Activated CD8-positive, alpha-beta memory T cell treated with anti-CD3 and anti-CD28 coated beads, Interleukin-2, amount 10 ng/mL, durations not matched to agents 7 days and 5 days (primary cell): Measurements from ENCODE around the gene ROR1. TPM values are rescaled to one million over a fixed set of nuclear protein-coding genes. Genes with fewer than 3 reads are reported as not detected.
A peak's percentile ranks its signal among the peaks of the same experiment; 100 is the strongest.

Experiments used
- ATAC-seq: fragments of 150-1000 bp; cut with Tn5 transposase; one replicate; pipeline ENCODE4 v1.10.0; 2021; ENCODE audit warnings: moderate library complexity
- CTCF ChIA-PET: fragments of 350-600 bp; sonication (Branson Sonifier 250); formaldehyde crosslinking; loops from one replicate; lab custom pipeline; 2021; ENCODE audit warnings: antibody characterized with exemption; lab: Charles Lee
- DNase-seq: peaks from one replicate; pipeline ENCODE4 v3.0.0-alpha.2; 2020
- H3K27ac Mint-ChIP-seq: one replicate; pipeline ENCODE4 v1.8.0; 2021; ENCODE audit warnings: mild to moderate bottlenecking, mixed read lengths
- H3K27me3 Mint-ChIP-seq: one replicate; pipeline ENCODE4 v1.8.0; 2021; ENCODE audit warnings: mixed read lengths
- H3K36me3 Mint-ChIP-seq: one replicate; pipeline ENCODE4 v1.8.0; 2021; ENCODE audit warnings: mild to moderate bottlenecking, mixed read lengths
- H3K4me1 Mint-ChIP-seq: one replicate; pipeline ENCODE4 v1.8.0; 2021; ENCODE audit warnings: mixed read lengths
- H3K4me3 Mint-ChIP-seq: one replicate; pipeline ENCODE4 v1.8.0; 2021; ENCODE audit warnings: mild to moderate bottlenecking, moderate library complexity, mixed read lengths
- H3K9me3 Mint-ChIP-seq: one replicate; pipeline ENCODE4 v1.8.0; 2022; ENCODE audit warnings: low read depth, mixed read lengths
- total RNA-seq, 2 experiments: library from RNA; stranded (reverse); gene quantifications; one replicate each; pipeline ENCODE4 v1.2.3, GENCODE V29; 2021

ROR1 gene
- total RNA-seq, 2 experiments from 2014 or later: not detected

GRCh38 chr1:63747445-63747844 lies 26.4 kb upstream of the ROR1 start:
- Mint-ChIP-seq H3K4me1 (peaks cover 12% of the 10 kb centered on the region), H3K9me3 (no peaks in the 10 kb centered on the region), H3K27me3 (peaks cover 17% of the 10 kb centered on the region), H3K36me3 (no peaks in the 10 kb centered on the region), H3K27ac (no peak overlapping the region), H3K4me3 (no peak overlapping the region)
- ATAC-seq (no peak), DNase-seq (no peak)
- CTCF ChIA-PET: no interaction called here

DNA sequence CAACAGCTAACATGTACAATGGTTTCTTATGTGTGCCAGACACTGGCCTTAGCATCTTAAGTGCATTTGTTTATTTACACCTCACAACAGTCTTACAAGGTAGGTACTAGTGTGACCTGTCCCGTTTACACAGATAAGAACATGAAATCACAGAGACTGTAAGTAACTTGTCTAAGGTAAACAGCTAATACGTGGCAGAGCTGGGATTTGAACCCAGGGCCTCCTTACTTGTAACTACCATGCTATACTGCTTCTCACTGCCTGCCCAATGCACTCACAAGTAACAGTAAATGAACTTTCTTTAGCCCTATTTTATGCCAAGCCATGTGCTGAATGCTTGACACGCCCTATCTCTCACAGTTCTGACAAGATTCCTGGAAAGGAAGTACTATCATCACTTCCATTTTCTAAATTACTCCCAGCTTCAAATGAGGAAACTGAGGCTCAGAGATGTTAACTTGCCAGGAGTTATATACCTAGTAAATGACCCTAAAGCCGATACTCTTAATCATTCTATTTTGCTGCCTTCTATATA lies 25.7 kb upstream of the ROR1 start:
- Mint-ChIP-seq H3K27me3 (peaks cover 17% of the 10 kb centered on the region), H3K4me1 (peaks cover 10% of the 10 kb centered on the region), H3K36me3 (no peaks in the 10 kb centered on the region), H3K27ac (no peak overlapping the region), H3K4me3 (no peak overlapping the region), H3K9me3 (no peaks in the 10 kb centered on the region)
- CTCF ChIA-PET: no interaction called here
- ATAC-seq: no peak
- DNase-seq: no peak

DNA sequence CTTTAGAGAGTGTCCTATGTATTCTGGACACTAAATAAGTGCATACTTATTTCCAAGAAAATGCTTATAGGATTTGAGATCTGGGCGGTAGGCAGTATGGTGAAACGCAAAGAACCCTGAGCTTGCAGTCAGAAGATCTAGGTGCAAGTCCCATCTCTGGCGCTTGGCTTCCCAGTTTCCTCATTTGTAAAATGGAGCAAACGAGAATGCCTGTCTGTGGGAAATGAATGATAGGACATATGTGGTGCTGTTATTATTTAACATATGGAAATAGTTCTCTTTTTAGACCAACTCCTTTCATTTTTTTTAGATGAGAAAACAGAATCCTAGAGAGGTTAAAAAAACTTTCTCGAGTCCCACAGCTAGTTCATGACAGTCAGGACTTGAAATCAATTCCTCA lies 25.2 kb upstream of the ROR1 start:
- Mint-ChIP-seq H3K36me3 (no peaks in the 10 kb centered on the region), H3K27me3 (peaks cover 17% of the 10 kb centered on the region), H3K27ac (no peak overlapping the region), H3K4me3 (no peak overlapping the region), H3K4me1 (peaks cover 10% of the 10 kb centered on the region), H3K9me3 (no peaks in the 10 kb centered on the region)
- CTCF ChIA-PET: no interaction called here
- DNase-seq: no peak
- ATAC-seq: no peak

- Mint-ChIP-seq H3K9me3 (no peaks in the 10 kb centered on the region), H3K36me3 (no peaks in the 10 kb centered on the region), H3K27ac (no peak overlapping the region), H3K4me3 (no peak overlapping the region), H3K4me1 (peaks cover 5% of the 10 kb centered on the region), H3K27me3 (peaks cover 15% of the 10 kb centered on the region)
- CTCF ChIA-PET: no interaction called here
- DNase-seq (no peak), ATAC-seq (no peak)
These were observed 23.1 kb upstream of the ROR1 start for GRCh38 chr1:63750721-63751120.

DNA sequence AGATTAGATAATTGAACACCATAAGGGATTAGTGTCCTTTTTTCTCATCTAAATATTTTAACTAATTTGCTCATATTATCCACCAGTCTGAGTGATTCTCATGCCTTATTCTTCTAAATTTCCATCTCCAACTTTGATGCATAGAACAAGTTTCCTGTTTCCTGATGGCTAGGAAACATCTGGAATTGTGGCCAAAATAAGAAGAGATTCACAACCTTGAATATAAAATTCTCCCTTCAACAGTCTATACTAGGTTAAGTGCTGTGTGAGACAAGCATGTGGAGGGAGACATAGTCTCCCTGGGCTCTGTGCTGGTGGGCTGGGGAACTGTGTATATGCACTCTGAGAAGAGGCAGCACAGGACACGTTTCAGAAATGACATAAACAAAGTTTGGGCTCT lies 21.6 kb upstream of the ROR1 start:
- DNase-seq (no peak), ATAC-seq (no peak)
- Mint-ChIP-seq H3K4me1 (peaks cover 5% of the 10 kb centered on the region), H3K4me3 (no peak overlapping the region), H3K36me3 (no peaks in the 10 kb centered on the region), H3K27me3 (peaks cover 19% of the 10 kb centered on the region), H3K9me3 (no peaks in the 10 kb centered on the region), H3K27ac (no peak overlapping the region)
- CTCF ChIA-PET: no interaction called here

DNA sequence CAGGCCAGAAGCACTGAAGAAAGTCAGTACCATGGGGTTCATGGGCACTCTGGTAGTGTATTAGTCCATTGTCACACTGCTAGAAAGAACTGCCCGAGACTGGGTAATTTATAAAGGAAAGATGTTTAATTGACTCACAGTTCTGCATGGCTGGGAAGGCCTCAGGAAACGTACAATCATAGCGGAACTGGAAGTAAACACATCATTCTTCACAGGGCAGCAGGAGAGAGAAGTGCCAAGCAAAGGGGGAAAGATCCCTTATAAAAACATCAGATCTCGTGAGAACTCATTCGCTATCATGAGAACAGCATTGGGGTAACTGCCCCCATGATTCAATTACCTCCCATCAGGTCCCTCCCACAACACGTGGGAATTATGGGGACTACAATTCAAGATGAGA lies 20.2 kb upstream of the ROR1 start:
- CTCF ChIA-PET: no interaction called here

DNA sequence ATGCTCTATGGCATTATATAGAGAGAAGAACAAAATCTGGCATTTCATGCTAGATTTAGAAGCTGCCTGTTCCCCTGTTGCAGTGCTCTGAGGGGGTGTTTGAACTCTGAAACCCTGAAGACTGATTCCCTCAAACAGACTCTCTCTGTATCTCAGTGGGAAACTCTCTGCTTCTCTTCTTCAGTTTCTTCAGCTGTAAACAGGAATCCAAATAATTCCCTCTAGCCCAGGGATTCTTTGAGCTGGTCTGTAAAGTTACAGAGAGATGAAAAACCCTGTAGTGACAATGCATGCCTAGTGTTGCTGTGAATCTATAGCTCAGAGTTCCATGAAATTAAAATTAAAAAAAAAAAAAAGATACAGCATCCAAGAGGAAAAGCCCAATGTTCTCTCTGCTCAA lies 17.0 kb upstream of the ROR1 start:
- DNase-seq: no peak
- peaks cover 18% of the 10 kb centered on the region for H3K27me3 Mint-ChIP-seq
- no peaks in the 10 kb centered on the region for H3K36me3 Mint-ChIP-seq
- no peaks in the 10 kb centered on the region for H3K9me3 Mint-ChIP-seq
- no peak for ATAC-seq
- no peaks in the 10 kb centered on the region for H3K4me1 Mint-ChIP-seq
- H3K27ac Mint-ChIP-seq: no peak overlapping the region
- no peak overlapping the region for H3K4me3 Mint-ChIP-seq
- CTCF ChIA-PET: no interaction called here

More for the DNA sequence above, 20.2 kb upstream of the ROR1 start:
- Mint-ChIP-seq H3K4me3 (no peak overlapping the region), H3K27me3 (peaks cover 30% of the 10 kb centered on the region), H3K9me3 (no peaks in the 10 kb centered on the region), H3K36me3 (no peaks in the 10 kb centered on the region), H3K27ac (no peak overlapping the region), H3K4me1 (no peaks in the 10 kb centered on the region)
- no peak for DNase-seq
- no peak for ATAC-seq

- CTCF ChIA-PET: interaction anchor here (0.6 kb wide), 1 partner anchor 109 kb away, joined by 3 read pairs; no protein-coding TSS in a partner anchor
- H3K36me3 Mint-ChIP-seq: no peaks in the 10 kb centered on the region
These were observed 16.5 kb upstream of the ROR1 start for GRCh38 chr1:63757334-63757733.

GRCh38 chr1:63758791-63759190 lies 15.0 kb upstream of the ROR1 start:
- ATAC-seq (no peak), DNase-seq (no peak)
- CTCF ChIA-PET: no interaction called here
- Mint-ChIP-seq H3K9me3 (no peaks in the 10 kb centered on the region), H3K27ac (no peak overlapping the region), H3K27me3 (peaks cover 18% of the 10 kb centered on the region), H3K36me3 (no peaks in the 10 kb centered on the region), H3K4me1 (no peaks in the 10 kb centered on the region), H3K4me3 (no peak overlapping the region)

More at GRCh38 chr1:63757334-63757733, 16.5 kb upstream of the ROR1 start:
- Mint-ChIP-seq H3K9me3 (no peaks in the 10 kb centered on the region), H3K4me1 (no peaks in the 10 kb centered on the region), H3K27me3 (peaks cover 15% of the 10 kb centered on the region), H3K4me3 (no peak overlapping the region), H3K27ac (no peak overlapping the region)
- DNase-seq: no peak
- ATAC-seq: no peak

DNA sequence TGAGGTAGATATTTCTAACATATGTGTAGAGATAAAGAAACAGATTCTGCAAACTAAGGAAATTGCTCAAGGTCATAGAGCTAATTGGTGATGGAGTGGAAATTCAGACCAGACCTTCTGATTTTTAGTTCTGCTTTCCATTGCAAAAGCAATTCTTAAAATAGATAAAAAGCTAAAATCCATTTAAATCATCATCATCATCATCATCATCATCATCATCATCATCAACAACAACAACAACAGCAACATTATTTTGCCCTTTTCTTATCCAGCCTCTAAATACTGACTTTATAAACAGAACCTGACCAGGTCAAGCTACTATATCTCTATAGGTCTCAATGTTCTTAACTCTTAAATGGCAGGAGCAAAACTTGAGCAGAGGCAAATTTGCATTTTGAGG lies 14.0 kb upstream of the ROR1 start:
- Mint-ChIP-seq H3K4me3 (no peak overlapping the region), H3K27ac (no peak overlapping the region), H3K9me3 (no peaks in the 10 kb centered on the region), H3K36me3 (no peaks in the 10 kb centered on the region), H3K27me3 (peaks cover 21% of the 10 kb centered on the region), H3K4me1 (no peaks in the 10 kb centered on the region)
- no peak for ATAC-seq
- CTCF ChIA-PET: no interaction called here
- no peak for DNase-seq

DNA sequence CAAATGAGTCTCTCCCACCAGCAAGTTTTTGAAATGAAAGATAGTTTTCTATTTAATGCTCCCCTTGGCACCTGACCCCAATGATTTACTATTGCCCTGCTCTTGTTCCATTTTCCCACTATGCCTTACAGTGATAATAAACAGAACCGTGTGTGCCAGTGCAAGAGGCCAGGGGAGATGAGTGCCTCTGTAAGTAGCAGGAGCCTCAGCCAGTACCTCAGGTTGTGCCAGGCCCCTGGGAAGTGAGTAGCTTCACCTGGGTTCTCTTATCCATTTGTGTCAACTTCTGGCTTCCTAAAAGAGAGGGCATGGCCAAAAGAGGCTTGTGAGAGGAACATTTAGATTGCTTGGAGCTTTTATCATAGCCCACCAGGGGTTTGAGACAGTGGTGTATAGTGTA lies 3.4 kb upstream of the ROR1 start:
- Mint-ChIP-seq H3K36me3 (no peaks in the 10 kb centered on the region), H3K27ac (no peak overlapping the region), H3K9me3 (no peaks in the 10 kb centered on the region), H3K4me1 (peaks cover 8% of the 10 kb centered on the region), H3K4me3 (no peak overlapping the region), H3K27me3 (peaks cover 41% of the 10 kb centered on the region)
- ATAC-seq (no peak), DNase-seq (no peak)
- CTCF ChIA-PET: no interaction called here

GRCh38 chr1:63772201-63772600 lies 1.6 kb upstream of the ROR1 start:
- H3K27me3 Mint-ChIP-seq: peaks cover 57% of the 10 kb centered on the region

GRCh38 chr1:63772876-63773275 lies 941 bp upstream of the ROR1 start:
- DNase-seq (no peak), ATAC-seq (no peak)
- CTCF ChIA-PET: no interaction called here
- peak overlapping the region; percentile 1 for H3K4me3 Mint-ChIP-seq
- no peak overlapping the region for H3K27ac Mint-ChIP-seq
- peaks cover 64% of the 10 kb centered on the region for H3K27me3 Mint-ChIP-seq
- H3K36me3 Mint-ChIP-seq: no peaks in the 10 kb centered on the region
- peaks cover 8% of the 10 kb centered on the region for H3K4me1 Mint-ChIP-seq
- H3K9me3 Mint-ChIP-seq: no peaks in the 10 kb centered on the region

More at GRCh38 chr1:63772201-63772600, 1.6 kb upstream of the ROR1 start:
- ATAC-seq (no peak), DNase-seq (no peak)
- CTCF ChIA-PET: no interaction called here
- Mint-ChIP-seq H3K27ac (no peak overlapping the region), H3K9me3 (no peaks in the 10 kb centered on the region), H3K4me1 (peaks cover 8% of the 10 kb centered on the region), H3K36me3 (no peaks in the 10 kb centered on the region), H3K4me3 (no peak overlapping the region)

GRCh38 chr1:63773496-63773814 lies 362 bp upstream of the ROR1 start:
- Mint-ChIP-seq H3K9me3 (no peaks in the 10 kb centered on the region), H3K4me3 (peak overlapping the region; percentile 1), H3K36me3 (no peaks in the 10 kb centered on the region), H3K27ac (peak overlapping the region; percentile 42), H3K4me1 (peaks cover 8% of the 10 kb centered on the region), H3K27me3 (peaks cover 69% of the 10 kb centered on the region)
- CTCF ChIA-PET: no interaction called here
- ATAC-seq (no peak), DNase-seq (no peak)
